ENCODE measurements around the gene DIS3L2.
A peak's percentile ranks its signal among the peaks of the same experiment; 100 is the strongest.

Gene DIS3L2

GRCh38 chr2:232276733-232277313 is 315.3 kb downstream of the DIS3L2 start:
- DNase-seq, result no peak

GRCh38 chr2:232278534-232278933 is 317.0 kb downstream of the DIS3L2 start:
- DNase-seq, result no peak

GRCh38 chr2:232280341-232280740 is 318.8 kb downstream of the DIS3L2 start:
- DNase-seq, result no peak

GRCh38 chr2:232281858-232282507 is 320.5 kb downstream of the DIS3L2 start:
- DNase-seq, result no peak

GRCh38 chr2:232282508-232283055 is 321.1 kb downstream of the DIS3L2 start:
- DNase-seq, result no peak

- DNase-seq, result no peak
Measured at GRCh38 chr2:232286001-232286868, 324.7 kb downstream of the DIS3L2 start.

GRCh38 chr2:232287316-232287715 is 325.8 kb downstream of the DIS3L2 start:
- DNase-seq, result no peak

- DNase-seq, result no peak
Measured at GRCh38 chr2:232288489-232289030, 327.0 kb downstream of the DIS3L2 start.

GRCh38 chr2:232290668-232291067 is 329.2 kb downstream of the DIS3L2 start:
- no peak for DNase-seq

GRCh38 chr2:232291343-232291742 is 329.8 kb downstream of the DIS3L2 start:
- no peak for DNase-seq

- DNase-seq, result peak; percentile 49
Measured at GRCh38 chr2:232292395-232293154, 331.1 kb downstream of the DIS3L2 start.

GRCh38 chr2:232293191-232293590 is 331.7 kb downstream of the DIS3L2 start:
- no peak for DNase-seq

- no peak for DNase-seq
Measured at GRCh38 chr2:232295971-232296370, 334.5 kb downstream of the DIS3L2 start.

- DNase-seq, result peak; percentile 24
Measured at GRCh38 chr2:232296776-232297525, 335.4 kb downstream of the DIS3L2 start.

GRCh38 chr2:232299084-232299483 is 337.6 kb downstream of the DIS3L2 start:
- DNase-seq, result no peak

- DNase-seq, result no peak
Measured at GRCh38 chr2:232299927-232300674, 338.6 kb downstream of the DIS3L2 start.

- DNase-seq, result peak; percentile 75
Measured at GRCh38 chr2:232300894-232301387, 339.4 kb downstream of the DIS3L2 start.

GRCh38 chr2:232304236-232304635 is 342.7 kb downstream of the DIS3L2 start:
- no peak for DNase-seq

- no peak for DNase-seq
Measured at GRCh38 chr2:232306741-232307305, 345.3 kb downstream of the DIS3L2 start.

- no peak for DNase-seq
Measured at GRCh38 chr2:232307854-232308253, 346.3 kb downstream of the DIS3L2 start.

Data from fibroblast of skin of back (primary cell).